Endothelial cell of umbilical vein (primary cell): ENCODE data around the gene CPOX. TPM values are rescaled to one million over a fixed set of nuclear protein-coding genes. Genes with fewer than 3 reads are reported as not detected.

Experiments used
- BruUV-seq: library from RNA; stranded (reverse); fragments of 400-500 nt; replicated peaks from 2 replicates; lab custom pipeline; 2021; lab: Mats Ljungman, UMichigan
- CTCF ChIA-PET: fragments of 300-600, 350-600 bp; sonication (Branson Sonifier 250); formaldehyde crosslinking; loops from one replicate; lab custom pipeline; 2021; ENCODE audit warnings: antibody characterized with exemption, inconsistent platforms; lab: Charles Lee
- POLR2A ChIA-PET: fragments of 300-600, 350-600 bp; sonication (Branson Sonifier 250); formaldehyde crosslinking; loops from one replicate; lab custom pipeline; 2021; ENCODE audit warnings: antibody characterized with exemption, inconsistent platforms; lab: Charles Lee
- DNase-seq: peaks from one replicate; pipeline ENCODE4 v3.0.0-alpha.2; 2011; ENCODE audit warnings: low read depth, low spot score
- FAIRE-seq: peaks from 2 replicates; lab custom pipeline; 2011; peaks lifted over from hg19 to GRCh38; lab: Jason Lieb, UNC
- H2AFZ ChIP-seq: 2 replicates; pipeline ENCODE4 v1.6.0; 2012; ENCODE audit warnings: low read depth, low read length, control low read depth, inconsistent platforms
- H3K27ac ChIP-seq: 2 replicates; pipeline ENCODE4 v1.5.1; 2011; ENCODE audit warnings: low read depth, mild to moderate bottlenecking, control low read depth, low read length, moderate library complexity; ENCODE audit not compliant: insufficient read depth
- H3K27me3 ChIP-seq, 2 experiments: 2 replicates each; pipeline versions ENCODE4 v1.6.0 to v1.6.1; 2011; ENCODE audit warnings: low read length in 2 of 2, mixed read lengths in 1 of 2; ENCODE audit not compliant: control insufficient read depth in 2 of 2, insufficient read depth in 2 of 2
- H3K36me3 ChIP-seq, 2 experiments: 2 replicates in 1 of 2; 3 replicates in 1 of 2; pipeline ENCODE4 v1.5.1; 2011; ENCODE audit warnings: low read length in 2 of 2, mild to moderate bottlenecking in 1 of 2, moderate library complexity in 1 of 2; ENCODE audit not compliant: control insufficient read depth in 2 of 2, insufficient read depth in 2 of 2; ENCODE audit errors: extremely low read depth in 1 of 2
- H3K4me1 ChIP-seq: 3 replicates; pipeline ENCODE4 v1.5.1; 2011; ENCODE audit warnings: mild to moderate bottlenecking, low read length; ENCODE audit not compliant: control insufficient read depth, insufficient read depth; ENCODE audit errors: extremely low read depth
- H3K4me2 ChIP-seq: 2 replicates; pipeline ENCODE4 v1.6.1; 2011; ENCODE audit warnings: low read length, control low read depth, mixed read lengths; ENCODE audit not compliant: insufficient read depth
- H3K4me3 ChIP-seq, 3 experiments: fragments of 200-600 bp in 1 of 3; sonication (generic), shearing (Covaris generic) in 1 of 3; replicated peaks in 1 of 3; 2 replicates each; pipeline ENCODE4 v1.5.1; 2011 to 2016; ENCODE audit warnings: control low read depth in 3 of 3, low read length in 3 of 3, mild to moderate bottlenecking in 2 of 3, inconsistent platforms in 1 of 3, low read depth in 1 of 3, moderate library complexity in 1 of 3; ENCODE audit not compliant: insufficient read depth in 1 of 3
- H3K79me2 ChIP-seq: 2 replicates; pipeline ENCODE4 v1.6.0; 2012; ENCODE audit warnings: low read length, inconsistent platforms; ENCODE audit not compliant: control insufficient read depth, insufficient read depth
- H3K9ac ChIP-seq: replicated peaks from 2 replicates; pipeline ENCODE3; 2011; ENCODE audit warnings: low read length, control low read depth; ENCODE audit not compliant: insufficient read depth; ENCODE audit errors: extremely low read depth
- H3K9me1 ChIP-seq: replicated peaks from 3 replicates; pipeline ENCODE4 v1.6.0; 2011; ENCODE audit warnings: mild to moderate bottlenecking, low read length; ENCODE audit not compliant: control insufficient read depth, insufficient read depth; ENCODE audit errors: extremely low read depth
- H3K9me3 ChIP-seq: replicated peaks from 2 replicates; pipeline ENCODE4 v1.5.1; 2012; ENCODE audit warnings: low read length, inconsistent platforms; ENCODE audit not compliant: control insufficient read depth, insufficient read depth
- H4K20me1 ChIP-seq: replicated peaks from 2 replicates; pipeline ENCODE3; 2011; ENCODE audit warnings: mild to moderate bottlenecking, low read length; ENCODE audit not compliant: control insufficient read depth, insufficient read depth; ENCODE audit errors: extremely low read depth
- EZH2 ChIP-seq: IDR thresholded peaks from 2 replicates; pipeline ENCODE4 v1.6.1; 2012; ENCODE audit warnings: borderline replicate concordance, low read depth, mild to moderate bottlenecking, moderate library complexity, low read length, inconsistent platforms; ENCODE audit not compliant: severe bottlenecking
- MYC ChIP-seq: IDR thresholded peaks from one replicate; pipeline ENCODE4 v1.6.1; 2011; ENCODE audit warnings: mild to moderate bottlenecking, low read depth, low read length
- POLR2AphosphoS5 ChIP-seq: IDR thresholded peaks from 2 replicates; pipeline ENCODE4 v1.6.1; 2012; ENCODE audit warnings: low read depth, mild to moderate bottlenecking, control low read depth, low read length, moderate library complexity; ENCODE audit not compliant: insufficient read depth
- dilution Hi-C: fragments of 300-500 bp; cut with MboI; formaldehyde crosslinking; loops from one replicate; pipeline ENCODE4 v1.15.0; 2019; ENCODE audit warnings: low sequenced_read_pairs; ENCODE audit not compliant: extremely low pct_ligation_motif_present
- intact Hi-C: fragments of 100-400 bp; cut with micrococcal nuclease; formaldehyde crosslinking; loops from one replicate; pipeline ENCODE4 v1.10.0; 2022
- polyA plus RNA-seq, 4 experiments: library from polyadenylated mRNA; depleted of rRNA in 3 of 4; stranded (reverse) in 3 of 4; unstranded in 1 of 4; fragments of >200 nt; gene quantifications; 2 replicates each; pipeline versions ENCODE4 v1.2.1 to v1.2.3, GENCODE V29; 2011 to 2012; ENCODE audit warnings: missing spikeins in 1 of 4
- total RNA-seq: library from RNA; stranded (reverse); gene quantifications from 2 replicates; pipeline ENCODE4 v1.2.3, GENCODE V29; 2021
- TF ChIP-seq, protein P1 (sequence below): IDR thresholded peaks from 2 replicates; pipeline ENCODE4 v1.6.1; 2011; ENCODE audit not compliant: insufficient read depth, insufficient read length
- TF ChIP-seq, protein P2 (sequence below), 2 donors: IDR thresholded peaks; 1 replicate in 1 of 2; 2 replicates in 1 of 2; pipeline ENCODE4 v1.5.1; 2011; ENCODE audit warnings: low read length in 2 of 2, mild to moderate bottlenecking in 2 of 2, moderate library complexity in 2 of 2, control low read depth in 1 of 2, inconsistent platforms in 1 of 2, low read depth in 1 of 2; ENCODE audit not compliant: insufficient read depth in 1 of 2; ENCODE audit errors: extremely low read depth in 1 of 2

CPOX gene
- total and polyA plus RNA-seq, 2 donors (not counting 3 experiments of a cell fraction or from before 2014, with no cell fraction given), result 12.3 to 24.5 TPM

DNA sequence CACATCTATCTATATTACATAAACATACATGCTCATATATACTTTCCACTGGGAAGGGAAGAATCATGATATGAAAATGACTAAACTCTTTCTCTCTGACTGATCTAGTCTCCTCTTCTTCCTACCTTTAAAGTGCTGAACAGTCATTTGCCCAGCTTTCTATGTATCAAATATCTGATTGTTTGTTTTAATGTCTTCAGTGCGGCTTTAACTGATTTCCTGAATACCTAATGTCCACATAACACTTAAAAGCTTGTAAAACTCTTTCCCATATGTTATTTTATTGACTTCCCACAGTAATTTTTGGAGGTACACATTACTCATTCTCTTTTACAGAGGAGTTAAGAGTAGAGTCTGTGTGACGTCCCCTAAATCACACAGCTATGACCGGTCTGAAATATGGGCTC lies 28.2 kb downstream of the CPOX start:
- DNase-seq (no peak), FAIRE-seq (no peak)
- H4K20me1 ChIP-seq, result no peaks in the 10 kb centered on the region
- no peak overlapping the region for H3K4me3 ChIP-seq
- no peak overlapping the region for H3K27ac ChIP-seq
- H3K4me1 ChIP-seq, result no peaks in the 10 kb centered on the region
- TF ChIP-seq EZH2 (no peak), POLR2AphosphoS5 (no peak), MYC (no peak)
- TF ChIP-seq, protein P1, sequence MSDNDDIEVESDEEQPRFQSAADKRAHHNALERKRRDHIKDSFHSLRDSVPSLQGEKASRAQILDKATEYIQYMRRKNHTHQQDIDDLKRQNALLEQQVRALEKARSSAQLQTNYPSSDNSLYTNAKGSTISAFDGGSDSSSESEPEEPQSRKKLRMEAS, result no peak
- TF ChIP-seq, protein P2, sequence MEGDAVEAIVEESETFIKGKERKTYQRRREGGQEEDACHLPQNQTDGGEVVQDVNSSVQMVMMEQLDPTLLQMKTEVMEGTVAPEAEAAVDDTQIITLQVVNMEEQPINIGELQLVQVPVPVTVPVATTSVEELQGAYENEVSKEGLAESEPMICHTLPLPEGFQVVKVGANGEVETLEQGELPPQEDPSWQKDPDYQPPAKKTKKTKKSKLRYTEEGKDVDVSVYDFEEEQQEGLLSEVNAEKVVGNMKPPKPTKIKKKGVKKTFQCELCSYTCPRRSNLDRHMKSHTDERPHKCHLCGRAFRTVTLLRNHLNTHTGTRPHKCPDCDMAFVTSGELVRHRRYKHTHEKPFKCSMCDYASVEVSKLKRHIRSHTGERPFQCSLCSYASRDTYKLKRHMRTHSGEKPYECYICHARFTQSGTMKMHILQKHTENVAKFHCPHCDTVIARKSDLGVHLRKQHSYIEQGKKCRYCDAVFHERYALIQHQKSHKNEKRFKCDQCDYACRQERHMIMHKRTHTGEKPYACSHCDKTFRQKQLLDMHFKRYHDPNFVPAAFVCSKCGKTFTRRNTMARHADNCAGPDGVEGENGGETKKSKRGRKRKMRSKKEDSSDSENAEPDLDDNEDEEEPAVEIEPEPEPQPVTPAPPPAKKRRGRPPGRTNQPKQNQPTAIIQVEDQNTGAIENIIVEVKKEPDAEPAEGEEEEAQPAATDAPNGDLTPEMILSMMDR (IDR thresholded peaks at IDR 0.05; ENCODE audit: extremely low read depth in 1 of 2, insufficient read depth in 1 of 2, low read depth in 1 of 2, low read length in 2 of 2), result no peak
- dilution Hi-C loops, result no loop called here
- no peak overlapping the region for H3K4me2 ChIP-seq
- H3K36me3 ChIP-seq, result no peaks in the 10 kb centered on the region
- no peak overlapping the region for H2AFZ ChIP-seq
- no TSS peak for BruUV-seq
- peaks cover 5 to 12% of the 10 kb centered on the region in 2 experiments for H3K27me3 ChIP-seq
- ChIA-PET CTCF (interaction anchor here (1.1 kb wide), 1 partner anchor 65 kb away, joined by 3 read pairs; no protein-coding TSS in a partner anchor), POLR2A (no interaction called here)
- H3K9me3 ChIP-seq, result no peaks in the 10 kb centered on the region
- H3K79me2 ChIP-seq, result no peaks in the 10 kb centered on the region
- intact Hi-C loops, result no loop called here
- no peak overlapping the region for H3K9ac ChIP-seq
- H3K9me1 ChIP-seq, result no peaks in the 10 kb centered on the region
